ENCODE data around the gene AUTS2.

AUTS2 gene

DNA sequence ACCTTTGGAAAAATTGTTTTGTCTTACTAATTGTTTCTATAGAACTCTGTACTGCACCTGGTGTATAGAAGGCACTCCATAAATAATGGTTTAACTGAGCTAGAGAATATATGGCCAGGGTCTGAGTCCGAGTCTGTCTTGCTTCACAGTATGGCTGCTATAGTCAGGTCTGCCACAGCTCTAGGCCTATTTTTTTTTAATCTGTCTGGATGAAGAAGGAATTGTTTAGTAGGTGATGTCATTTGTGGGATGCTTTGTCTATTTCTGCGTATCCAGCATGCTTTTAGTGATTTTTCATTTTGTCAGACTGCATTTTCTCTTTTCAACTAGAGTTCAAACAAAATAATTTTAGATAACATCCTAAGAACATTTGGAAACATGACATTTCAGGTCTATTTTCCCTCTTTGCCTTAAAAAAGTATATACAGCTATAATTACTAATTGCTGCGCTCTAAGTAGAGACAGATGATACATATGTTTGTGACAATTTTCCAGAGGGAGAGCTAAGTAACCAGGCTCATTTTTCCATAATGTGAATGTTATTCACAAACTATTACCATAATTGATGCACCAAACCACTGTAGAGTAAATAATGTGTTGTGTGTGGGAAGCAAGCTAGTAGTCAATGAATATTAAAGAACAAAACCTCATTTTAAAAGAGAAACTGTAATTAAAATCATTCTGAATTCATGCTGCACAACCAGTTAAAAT is 361.7 kb downstream of the AUTS2 start:
- no peak for DNase-seq (ENCODE audit: low read depth)
- no peak overlapping the region for H3K4me3 ChIP-seq (ENCODE audit: low read depth, low read length)
- TF ChIP-seq, protein P1, sequence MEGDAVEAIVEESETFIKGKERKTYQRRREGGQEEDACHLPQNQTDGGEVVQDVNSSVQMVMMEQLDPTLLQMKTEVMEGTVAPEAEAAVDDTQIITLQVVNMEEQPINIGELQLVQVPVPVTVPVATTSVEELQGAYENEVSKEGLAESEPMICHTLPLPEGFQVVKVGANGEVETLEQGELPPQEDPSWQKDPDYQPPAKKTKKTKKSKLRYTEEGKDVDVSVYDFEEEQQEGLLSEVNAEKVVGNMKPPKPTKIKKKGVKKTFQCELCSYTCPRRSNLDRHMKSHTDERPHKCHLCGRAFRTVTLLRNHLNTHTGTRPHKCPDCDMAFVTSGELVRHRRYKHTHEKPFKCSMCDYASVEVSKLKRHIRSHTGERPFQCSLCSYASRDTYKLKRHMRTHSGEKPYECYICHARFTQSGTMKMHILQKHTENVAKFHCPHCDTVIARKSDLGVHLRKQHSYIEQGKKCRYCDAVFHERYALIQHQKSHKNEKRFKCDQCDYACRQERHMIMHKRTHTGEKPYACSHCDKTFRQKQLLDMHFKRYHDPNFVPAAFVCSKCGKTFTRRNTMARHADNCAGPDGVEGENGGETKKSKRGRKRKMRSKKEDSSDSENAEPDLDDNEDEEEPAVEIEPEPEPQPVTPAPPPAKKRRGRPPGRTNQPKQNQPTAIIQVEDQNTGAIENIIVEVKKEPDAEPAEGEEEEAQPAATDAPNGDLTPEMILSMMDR (IDR thresholded peaks at IDR 0.05; ENCODE audit: low read depth, low read length, missing control alignments): no peak

DNA sequence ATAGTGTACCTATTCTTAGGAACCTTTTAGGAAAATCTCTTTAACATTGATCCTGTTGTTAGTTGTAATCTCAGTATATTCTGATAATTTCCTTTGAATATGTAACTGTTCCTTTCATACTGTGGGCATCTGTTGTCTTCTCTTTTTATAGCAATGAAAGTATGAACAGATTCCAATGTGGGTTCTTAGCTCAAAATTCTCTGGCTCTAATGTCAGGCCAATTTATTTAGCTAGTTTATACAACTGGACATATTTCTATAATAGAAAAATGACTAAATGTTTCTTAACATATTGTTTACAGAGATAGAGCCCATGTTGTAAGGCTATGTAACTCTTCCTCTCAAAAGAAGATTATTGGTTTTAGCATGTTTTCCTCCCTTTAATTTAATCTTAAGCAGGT is 363.2 kb downstream of the AUTS2 start:
- no peak overlapping the region for H3K4me3 ChIP-seq (ENCODE audit: low read depth, low read length)
- TF ChIP-seq, protein P1 (IDR thresholded peaks at IDR 0.05; ENCODE audit: low read depth, low read length, missing control alignments): no peak
- DNase-seq (ENCODE audit: low read depth): no peak

DNA sequence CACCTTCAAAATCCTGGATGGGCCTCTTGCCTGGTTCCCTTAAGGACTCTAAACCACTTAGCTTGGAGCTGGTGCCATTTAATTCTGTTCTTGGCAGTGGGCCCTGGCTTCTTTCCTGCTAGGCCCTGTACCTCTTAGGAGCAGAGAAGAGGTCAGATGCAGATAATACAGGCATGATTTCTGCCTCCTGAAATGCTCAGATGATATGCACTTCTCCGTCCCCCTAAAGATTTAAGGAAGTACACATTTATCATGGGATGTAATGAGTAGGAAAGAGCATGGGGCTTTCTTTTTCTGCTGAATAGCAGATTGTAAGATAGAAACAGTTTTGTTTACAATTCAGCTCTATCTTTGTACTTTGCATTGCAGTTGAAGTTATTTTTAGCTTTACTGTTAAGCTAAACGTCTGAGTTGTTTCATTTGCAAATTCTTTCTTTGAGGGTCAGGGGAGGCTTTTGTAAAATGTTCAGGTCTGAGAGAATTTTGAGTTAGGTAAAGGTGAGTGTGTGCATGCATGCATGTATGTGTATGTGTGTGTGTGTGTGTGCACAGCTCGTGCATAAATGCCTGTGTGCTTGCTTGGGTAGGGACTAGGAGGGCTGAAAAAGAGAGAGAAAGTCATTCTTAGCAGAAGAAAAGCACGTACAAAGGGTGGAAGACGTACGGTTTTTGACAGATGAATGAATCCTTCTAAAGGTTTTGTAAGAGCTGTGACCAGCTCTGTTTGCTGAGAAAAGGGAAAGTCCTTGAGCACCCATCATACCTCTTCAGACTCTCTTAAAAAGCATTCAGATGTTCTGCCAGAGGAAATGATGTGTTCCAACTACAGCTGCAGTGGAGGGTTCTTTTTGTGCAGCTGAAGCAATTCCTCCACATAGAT is 364.2 kb downstream of the AUTS2 start:
- DNase-seq (ENCODE audit: low read depth): no peak
- TF ChIP-seq, protein P1 (IDR thresholded peaks at IDR 0.05; ENCODE audit: low read depth, low read length, missing control alignments): no peak
- H3K4me3 ChIP-seq (ENCODE audit: low read depth, low read length): no peak overlapping the region

DNA sequence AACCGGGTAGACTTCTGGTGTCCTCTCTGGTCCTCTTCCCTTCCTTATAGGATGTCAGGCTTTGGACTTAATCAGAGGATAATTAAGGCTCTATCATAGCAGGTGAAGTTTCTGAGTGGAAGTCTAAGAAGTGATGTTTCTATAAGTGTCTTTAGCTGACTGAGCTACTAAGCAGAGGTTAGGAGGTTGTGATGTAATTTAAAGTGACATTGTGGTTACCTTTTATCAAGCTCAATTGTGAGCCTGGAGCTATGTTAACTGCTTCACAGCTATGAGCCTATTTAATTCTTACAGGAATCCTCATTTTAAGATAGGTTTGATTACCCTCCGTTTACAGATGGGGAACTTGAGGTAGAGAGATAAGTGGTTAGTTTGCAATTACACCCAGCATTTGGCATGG is 365.1 kb downstream of the AUTS2 start:
- TF ChIP-seq, protein P1 (IDR thresholded peaks at IDR 0.05; ENCODE audit: low read depth, low read length, missing control alignments): no peak
- DNase-seq (ENCODE audit: low read depth): no peak
- no peak overlapping the region for H3K4me3 ChIP-seq (ENCODE audit: low read depth, low read length)

DNA sequence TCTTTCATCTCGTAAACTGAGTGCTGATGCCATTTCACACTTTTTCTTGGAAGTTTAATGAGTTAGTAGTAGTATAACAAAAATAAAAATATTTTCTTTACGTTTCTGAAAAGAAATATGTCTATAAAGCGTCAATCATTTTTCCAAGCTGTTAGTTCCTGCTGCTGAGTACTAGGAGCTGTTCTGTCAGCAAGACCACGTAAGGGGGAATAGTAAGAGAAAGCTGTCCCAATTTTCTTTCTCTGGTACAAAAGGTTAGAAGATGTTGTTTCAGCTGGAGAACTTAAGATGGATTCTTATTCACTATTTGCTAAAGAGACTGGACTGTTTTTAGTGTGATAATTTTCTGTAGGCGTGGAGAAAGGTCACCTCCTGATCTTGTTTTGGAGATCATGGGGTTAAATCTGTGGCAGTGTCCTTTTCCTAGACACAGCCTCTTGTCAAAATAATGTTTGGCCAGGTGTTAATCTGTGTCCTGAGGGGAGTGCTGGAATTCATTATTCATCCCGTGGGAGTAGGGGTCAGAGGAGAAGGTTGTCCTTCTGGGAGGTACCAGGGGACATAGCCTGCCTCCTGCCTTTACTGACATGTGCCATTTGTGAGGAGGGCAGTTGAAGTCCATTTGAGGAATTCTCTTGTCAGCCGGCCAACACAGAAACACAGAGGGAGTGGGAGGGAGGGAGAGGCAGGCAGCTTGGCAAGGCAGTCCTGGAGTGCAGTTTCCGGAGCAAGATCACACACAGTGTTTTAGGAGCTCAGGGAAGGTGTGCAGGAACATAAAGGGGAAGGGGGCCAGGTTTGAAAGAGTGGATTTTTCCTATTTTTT is 368.7 kb downstream of the AUTS2 start:
- TF ChIP-seq, protein P1 (IDR thresholded peaks at IDR 0.05; ENCODE audit: low read depth, low read length, missing control alignments): no peak
- no peak overlapping the region for H3K4me3 ChIP-seq (ENCODE audit: low read depth, low read length)
- no peak for DNase-seq (ENCODE audit: low read depth)

DNA sequence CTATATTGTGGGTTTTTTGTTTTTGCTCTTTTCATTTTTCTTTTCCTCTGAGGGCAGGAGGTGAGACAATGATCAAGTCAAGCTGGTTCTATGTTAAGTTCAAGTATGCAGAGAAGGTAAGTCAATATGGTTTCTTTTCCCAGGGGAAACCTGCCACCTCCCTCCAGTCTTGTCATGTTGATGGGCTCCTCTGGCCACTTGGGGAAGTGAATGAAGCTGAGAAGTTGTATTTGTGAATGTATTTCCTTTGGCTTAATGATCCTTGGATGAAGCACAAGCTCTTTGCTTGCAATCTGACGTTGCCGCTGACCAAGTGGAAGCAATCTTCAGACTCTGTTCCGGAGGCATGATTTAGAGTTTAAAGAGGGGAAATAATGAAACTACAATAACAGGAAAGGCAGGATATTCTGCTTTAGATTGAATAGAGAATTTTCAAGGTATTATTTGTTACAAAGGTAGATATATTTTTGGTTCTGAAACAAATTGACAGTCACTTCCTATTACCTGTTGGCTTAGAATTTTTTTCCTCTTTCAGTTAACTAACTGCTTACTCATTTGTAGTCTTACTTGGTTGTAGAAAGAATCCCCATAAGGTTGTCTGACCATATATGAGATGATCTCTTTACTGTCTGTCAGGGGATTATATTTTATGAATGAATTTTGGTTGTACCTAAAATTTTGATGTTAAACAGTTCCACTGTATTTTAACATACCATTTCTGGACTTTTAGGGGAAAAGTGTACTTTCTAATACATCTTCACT is 369.6 kb downstream of the AUTS2 start:
- TF ChIP-seq, protein P1 (IDR thresholded peaks at IDR 0.05; ENCODE audit: low read depth, low read length, missing control alignments): no peak
- no peak overlapping the region for H3K4me3 ChIP-seq (ENCODE audit: low read depth, low read length)
- no peak for DNase-seq (ENCODE audit: low read depth)

Measured in GM12864 (cell line).